Uterus (tissue), 2 donors: ENCODE measurements around the gene MEAK7.

Experiments
- POLR2A ChIP-seq, 2 donors: fragments of 450-650 bp; IDR thresholded peaks; one replicate each; pipeline ENCODE4 v1.6.1; 2016; ENCODE audit warnings: antibody characterized with exemption in 2 of 2, mild to moderate bottlenecking in 1 of 2, moderate library complexity in 1 of 2
- TF ChIP-seq, protein P1 (sequence below), 4 experiments: fragments of 200-600 bp in 2 of 4; fragments of 450-650 bp in 2 of 4; sonication (generic) in 2 of 4; IDR thresholded peaks; one replicate each; pipeline ENCODE4 v1.5.1; 2016 to 2019; ENCODE audit warnings: antibody characterized with exemption in 4 of 4, mild to moderate bottlenecking in 2 of 4, moderate library complexity in 1 of 4

DNA sequence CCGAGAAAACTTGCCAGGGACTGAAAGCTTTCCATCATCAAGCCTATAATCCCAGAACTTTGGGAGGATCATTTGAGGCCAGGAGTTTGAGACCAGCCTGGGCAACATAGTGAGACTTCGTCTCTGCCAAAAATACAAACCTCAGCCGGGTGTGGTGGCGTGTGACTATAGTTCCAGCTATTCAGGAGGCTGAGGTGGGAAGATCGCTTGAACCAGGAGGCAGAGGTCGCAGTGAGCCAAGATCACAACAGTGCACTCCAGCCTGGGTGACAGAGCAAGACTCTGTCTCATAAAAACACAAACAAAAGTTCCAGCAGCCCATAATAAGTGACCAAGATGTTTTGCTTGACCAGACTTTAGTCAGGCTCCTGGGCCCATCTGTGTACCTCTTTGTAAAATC lies 1.9 kb downstream of the MEAK7 start:
- TF ChIP-seq, protein P1, sequence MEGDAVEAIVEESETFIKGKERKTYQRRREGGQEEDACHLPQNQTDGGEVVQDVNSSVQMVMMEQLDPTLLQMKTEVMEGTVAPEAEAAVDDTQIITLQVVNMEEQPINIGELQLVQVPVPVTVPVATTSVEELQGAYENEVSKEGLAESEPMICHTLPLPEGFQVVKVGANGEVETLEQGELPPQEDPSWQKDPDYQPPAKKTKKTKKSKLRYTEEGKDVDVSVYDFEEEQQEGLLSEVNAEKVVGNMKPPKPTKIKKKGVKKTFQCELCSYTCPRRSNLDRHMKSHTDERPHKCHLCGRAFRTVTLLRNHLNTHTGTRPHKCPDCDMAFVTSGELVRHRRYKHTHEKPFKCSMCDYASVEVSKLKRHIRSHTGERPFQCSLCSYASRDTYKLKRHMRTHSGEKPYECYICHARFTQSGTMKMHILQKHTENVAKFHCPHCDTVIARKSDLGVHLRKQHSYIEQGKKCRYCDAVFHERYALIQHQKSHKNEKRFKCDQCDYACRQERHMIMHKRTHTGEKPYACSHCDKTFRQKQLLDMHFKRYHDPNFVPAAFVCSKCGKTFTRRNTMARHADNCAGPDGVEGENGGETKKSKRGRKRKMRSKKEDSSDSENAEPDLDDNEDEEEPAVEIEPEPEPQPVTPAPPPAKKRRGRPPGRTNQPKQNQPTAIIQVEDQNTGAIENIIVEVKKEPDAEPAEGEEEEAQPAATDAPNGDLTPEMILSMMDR (IDR thresholded peaks at IDR 0.05): no peak
- TF ChIP-seq POLR2A (IDR thresholded peaks at IDR 0.05): no peak
